ENCODE measurements around the gene NCMAP. TPM values are rescaled to one million over a fixed set of nuclear protein-coding genes. Genes with fewer than 3 reads are reported as not detected.
A peak's percentile ranks its signal among the peaks of the same experiment; 100 is the strongest.

Gene NCMAP
- total RNA-seq, 1 experiment from 2014 or later = 78.8 TPM

DNA sequence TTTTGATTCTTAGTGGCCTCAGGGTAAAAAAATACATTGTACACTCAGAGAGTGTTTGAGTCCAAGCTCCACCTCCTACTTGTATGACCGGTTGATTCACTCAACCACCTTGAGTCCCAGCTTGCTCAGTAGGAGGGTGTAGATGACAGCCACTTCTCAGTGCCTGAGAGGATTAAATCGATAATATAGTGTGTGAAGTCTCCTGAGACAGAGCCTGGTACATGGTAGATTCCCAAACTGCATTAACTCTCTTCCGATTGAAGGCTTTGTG lies 38.4 kb downstream of the NCMAP start:
- peaks cover 37% of the 10 kb centered on the region for H3K36me3 Mint-ChIP-seq (ENCODE audit: insufficient read depth, unreplicated experiment)
- TF ChIP-seq, protein P1, sequence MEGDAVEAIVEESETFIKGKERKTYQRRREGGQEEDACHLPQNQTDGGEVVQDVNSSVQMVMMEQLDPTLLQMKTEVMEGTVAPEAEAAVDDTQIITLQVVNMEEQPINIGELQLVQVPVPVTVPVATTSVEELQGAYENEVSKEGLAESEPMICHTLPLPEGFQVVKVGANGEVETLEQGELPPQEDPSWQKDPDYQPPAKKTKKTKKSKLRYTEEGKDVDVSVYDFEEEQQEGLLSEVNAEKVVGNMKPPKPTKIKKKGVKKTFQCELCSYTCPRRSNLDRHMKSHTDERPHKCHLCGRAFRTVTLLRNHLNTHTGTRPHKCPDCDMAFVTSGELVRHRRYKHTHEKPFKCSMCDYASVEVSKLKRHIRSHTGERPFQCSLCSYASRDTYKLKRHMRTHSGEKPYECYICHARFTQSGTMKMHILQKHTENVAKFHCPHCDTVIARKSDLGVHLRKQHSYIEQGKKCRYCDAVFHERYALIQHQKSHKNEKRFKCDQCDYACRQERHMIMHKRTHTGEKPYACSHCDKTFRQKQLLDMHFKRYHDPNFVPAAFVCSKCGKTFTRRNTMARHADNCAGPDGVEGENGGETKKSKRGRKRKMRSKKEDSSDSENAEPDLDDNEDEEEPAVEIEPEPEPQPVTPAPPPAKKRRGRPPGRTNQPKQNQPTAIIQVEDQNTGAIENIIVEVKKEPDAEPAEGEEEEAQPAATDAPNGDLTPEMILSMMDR (IDR thresholded peaks at IDR 0.05; ENCODE audit: unreplicated experiment) = no peak
- H3K4me1 Mint-ChIP-seq (ENCODE audit: low read depth, unreplicated experiment) = peaks cover 19% of the 10 kb centered on the region
- peak overlapping the region; percentile 64 for H3K27ac Mint-ChIP-seq (ENCODE audit: unreplicated experiment)
- BruUV-seq (replicated peaks) = no TSS peak
- no peaks in the 10 kb centered on the region for H3K9me3 Mint-ChIP-seq (ENCODE audit: low read depth, unreplicated experiment)
- no peaks in the 10 kb centered on the region for H3K27me3 Mint-ChIP-seq (ENCODE audit: unreplicated experiment)
- CTCF ChIA-PET = interaction anchor here (1.1 kb wide), 1 partner anchor 52 kb away, joined by 4 read pairs; no protein-coding TSS in a partner anchor
- H3K4me3 Mint-ChIP-seq (ENCODE audit: low read depth, unreplicated experiment) = no peak overlapping the region
- DNase-seq = peak; percentile 37
- intact Hi-C loops (cut with micrococcal nuclease; ENCODE audit: unreplicated experiment) = loop anchor here (10.0 kb wide), 1 partner anchor 49 kb away; no protein-coding TSS in a partner anchor

DNA sequence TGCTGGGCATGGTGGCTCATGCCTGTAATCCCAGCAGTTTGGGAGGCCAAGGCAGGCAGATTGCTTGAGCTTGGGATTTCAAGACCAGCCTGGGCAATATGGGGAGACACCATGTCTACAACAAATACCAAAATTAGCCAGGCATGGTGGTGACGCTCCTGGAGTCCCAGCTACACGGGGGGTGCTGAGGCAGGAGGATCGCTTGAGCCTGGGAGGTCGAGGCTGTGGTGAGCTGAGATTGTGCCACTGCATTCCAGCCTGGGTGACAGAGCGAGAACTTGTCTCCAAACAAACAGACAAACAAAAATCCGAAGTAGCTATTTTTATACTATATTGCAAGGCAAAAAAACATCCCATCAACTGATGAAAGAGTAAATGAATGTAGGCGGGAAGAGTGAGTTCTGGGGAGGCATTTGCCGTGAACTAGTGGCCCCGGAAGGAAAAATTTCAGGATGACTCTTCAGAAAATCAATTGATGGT lies 40.6 kb downstream of the NCMAP start:
- no peak for DNase-seq
- H3K4me3 Mint-ChIP-seq (ENCODE audit: low read depth, unreplicated experiment) = no peak overlapping the region
- CTCF ChIA-PET = interaction anchor here (0.7 kb wide), 1 partner anchor 21 kb away, joined by 10 read pairs; no protein-coding TSS in a partner anchor
- H3K27me3 Mint-ChIP-seq (ENCODE audit: unreplicated experiment) = no peaks in the 10 kb centered on the region
- peaks cover 15% of the 10 kb centered on the region for H3K4me1 Mint-ChIP-seq (ENCODE audit: low read depth, unreplicated experiment)
- no peaks in the 10 kb centered on the region for H3K9me3 Mint-ChIP-seq (ENCODE audit: low read depth, unreplicated experiment)
- BruUV-seq (replicated peaks) = no TSS peak
- TF ChIP-seq, protein P1 (IDR thresholded peaks at IDR 0.05; ENCODE audit: unreplicated experiment) = no peak
- H3K36me3 Mint-ChIP-seq (ENCODE audit: insufficient read depth, unreplicated experiment) = peaks cover 42% of the 10 kb centered on the region
- no peak overlapping the region for H3K27ac Mint-ChIP-seq (ENCODE audit: unreplicated experiment)
- intact Hi-C loops (cut with micrococcal nuclease; ENCODE audit: unreplicated experiment) = loop anchor here (10.0 kb wide), 1 partner anchor 52 kb away; no protein-coding TSS in a partner anchor

DNA sequence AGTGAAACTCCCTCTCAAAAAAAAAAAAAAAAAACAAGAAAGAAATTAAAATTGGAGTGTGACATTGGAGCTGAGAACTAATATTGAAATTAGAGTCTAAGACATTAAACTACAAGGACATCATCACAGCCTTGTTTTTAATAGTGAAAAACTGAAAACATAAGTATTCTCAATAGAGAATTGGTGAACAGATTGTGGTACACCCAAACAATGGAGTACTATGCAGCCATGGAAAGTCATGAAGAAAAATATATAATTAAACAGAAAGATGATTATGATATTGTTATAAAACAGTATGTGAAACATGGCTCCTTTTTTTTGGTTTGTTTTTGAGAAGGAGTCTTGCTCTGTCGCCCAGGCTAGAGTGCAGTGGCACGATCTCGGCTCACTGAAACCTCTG lies 43.4 kb downstream of the NCMAP start:
- no peak overlapping the region for H3K4me3 Mint-ChIP-seq (ENCODE audit: low read depth, unreplicated experiment)
- H3K36me3 Mint-ChIP-seq (ENCODE audit: insufficient read depth, unreplicated experiment) = peaks cover 29% of the 10 kb centered on the region
- TF ChIP-seq, protein P1 (IDR thresholded peaks at IDR 0.05; ENCODE audit: unreplicated experiment) = no peak
- no peaks in the 10 kb centered on the region for H3K9me3 Mint-ChIP-seq (ENCODE audit: low read depth, unreplicated experiment)
- intact Hi-C loops (cut with micrococcal nuclease; ENCODE audit: unreplicated experiment) = loop anchor here (10.0 kb wide), 1 partner anchor 54 kb away; no protein-coding TSS in a partner anchor
- no peak for DNase-seq
- H3K4me1 Mint-ChIP-seq (ENCODE audit: low read depth, unreplicated experiment) = peaks cover 17% of the 10 kb centered on the region
- no peak overlapping the region for H3K27ac Mint-ChIP-seq (ENCODE audit: unreplicated experiment)
- no TSS peak for BruUV-seq (replicated peaks)
- CTCF ChIA-PET = interaction anchor here (1.2 kb wide), 1 partner anchor 12 kb away, joined by 3 read pairs; no protein-coding TSS in a partner anchor
- no peaks in the 10 kb centered on the region for H3K27me3 Mint-ChIP-seq (ENCODE audit: unreplicated experiment)

DNA sequence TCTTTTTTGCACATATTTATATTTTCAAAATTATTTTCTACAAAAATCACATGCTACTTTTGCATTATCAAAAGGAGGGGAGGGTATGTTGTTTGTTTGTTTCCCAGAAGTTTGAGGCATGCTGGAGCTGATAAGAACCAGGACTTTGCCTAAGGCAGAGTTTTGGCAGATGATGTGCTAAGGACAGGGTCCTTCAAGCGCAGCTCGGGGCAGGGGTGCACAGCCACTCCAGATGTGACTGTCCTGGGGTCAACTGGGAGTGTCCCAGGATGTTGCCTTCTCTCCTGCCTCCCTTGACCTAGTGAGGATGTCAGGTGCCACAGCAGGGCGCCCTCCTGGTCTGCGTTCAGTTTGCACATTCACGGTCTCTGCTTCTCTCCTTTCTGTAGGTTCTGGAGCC lies 44.7 kb downstream of the NCMAP start:
- no peaks in the 10 kb centered on the region for H3K9me3 Mint-ChIP-seq (ENCODE audit: low read depth, unreplicated experiment)
- DNase-seq = no peak
- BruUV-seq (replicated peaks) = no TSS peak
- CTCF ChIA-PET = no interaction called here
- H3K27ac Mint-ChIP-seq (ENCODE audit: unreplicated experiment) = no peak overlapping the region
- no peaks in the 10 kb centered on the region for H3K27me3 Mint-ChIP-seq (ENCODE audit: unreplicated experiment)
- no peak overlapping the region for H3K4me3 Mint-ChIP-seq (ENCODE audit: low read depth, unreplicated experiment)
- intact Hi-C loops (cut with micrococcal nuclease; ENCODE audit: unreplicated experiment) = no loop called here
- H3K4me1 Mint-ChIP-seq (ENCODE audit: low read depth, unreplicated experiment) = peaks cover 17% of the 10 kb centered on the region
- TF ChIP-seq, protein P1 (IDR thresholded peaks at IDR 0.05; ENCODE audit: unreplicated experiment) = no peak
- H3K36me3 Mint-ChIP-seq (ENCODE audit: insufficient read depth, unreplicated experiment) = peaks cover 17% of the 10 kb centered on the region
